ENCODE measurements around the gene STX3. TPM values are rescaled to one million over a fixed set of nuclear protein-coding genes. Genes with fewer than 3 reads are reported as not detected.

Gene STX3
- total and polyA plus RNA-seq, 2 donors (not counting 3 experiments of a cell fraction or from before 2014, with no cell fraction given): 40.3 to 49.7 TPM

DNA sequence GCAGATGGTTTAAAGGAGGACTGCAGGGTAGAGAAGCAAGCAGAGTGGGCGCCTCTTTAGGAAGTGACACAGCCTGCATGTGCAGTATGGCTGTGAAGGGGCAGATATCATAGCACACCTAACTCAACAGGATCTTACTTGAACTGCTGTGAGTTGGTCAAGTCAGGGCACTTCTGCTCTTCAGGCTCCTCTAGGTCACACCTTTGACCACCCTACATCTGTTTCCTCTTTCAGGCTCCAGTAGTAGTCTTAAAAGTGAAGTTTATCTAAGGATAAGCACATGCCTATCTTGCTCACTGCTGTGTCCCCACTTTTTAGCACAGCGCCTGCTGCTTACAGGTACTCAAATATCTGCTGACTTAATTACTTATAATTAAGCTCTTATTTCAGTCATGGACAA, 48.9 kb downstream of the STX3 start:
- TF ChIP-seq POLR2AphosphoS5 (IDR thresholded peaks at IDR 0.05; ENCODE audit: insufficient read depth, low read depth, low read length) (no peak), FOS (IDR thresholded peaks at IDR 0.05; ENCODE audit: borderline replicate concordance, insufficient read depth, low read length) (no peak), MYC (IDR thresholded peaks at IDR 0.05; ENCODE audit: low read depth, low read length) (no peak), EZH2 (IDR thresholded peaks at IDR 0.05; ENCODE audit: borderline replicate concordance, low read depth, low read length, severe bottlenecking) (no peak), JUN (IDR thresholded peaks at IDR 0.05; ENCODE audit: borderline replicate concordance, insufficient read depth, insufficient read length, low read depth) (no peak), POLR2A (IDR thresholded peaks at IDR 0.05; ENCODE audit: low read depth, low read length) (no peak), GATA2 (IDR thresholded peaks at IDR 0.05; ENCODE audit: insufficient read depth, insufficient read length, low read depth, low read length) (no peak)
- TF ChIP-seq, protein P1, sequence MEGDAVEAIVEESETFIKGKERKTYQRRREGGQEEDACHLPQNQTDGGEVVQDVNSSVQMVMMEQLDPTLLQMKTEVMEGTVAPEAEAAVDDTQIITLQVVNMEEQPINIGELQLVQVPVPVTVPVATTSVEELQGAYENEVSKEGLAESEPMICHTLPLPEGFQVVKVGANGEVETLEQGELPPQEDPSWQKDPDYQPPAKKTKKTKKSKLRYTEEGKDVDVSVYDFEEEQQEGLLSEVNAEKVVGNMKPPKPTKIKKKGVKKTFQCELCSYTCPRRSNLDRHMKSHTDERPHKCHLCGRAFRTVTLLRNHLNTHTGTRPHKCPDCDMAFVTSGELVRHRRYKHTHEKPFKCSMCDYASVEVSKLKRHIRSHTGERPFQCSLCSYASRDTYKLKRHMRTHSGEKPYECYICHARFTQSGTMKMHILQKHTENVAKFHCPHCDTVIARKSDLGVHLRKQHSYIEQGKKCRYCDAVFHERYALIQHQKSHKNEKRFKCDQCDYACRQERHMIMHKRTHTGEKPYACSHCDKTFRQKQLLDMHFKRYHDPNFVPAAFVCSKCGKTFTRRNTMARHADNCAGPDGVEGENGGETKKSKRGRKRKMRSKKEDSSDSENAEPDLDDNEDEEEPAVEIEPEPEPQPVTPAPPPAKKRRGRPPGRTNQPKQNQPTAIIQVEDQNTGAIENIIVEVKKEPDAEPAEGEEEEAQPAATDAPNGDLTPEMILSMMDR (IDR thresholded peaks at IDR 0.05; ENCODE audit: extremely low read depth in 1 of 2, insufficient read depth in 1 of 2, low read depth in 1 of 2, low read length in 2 of 2): no peak
- TF ChIP-seq, protein P2, sequence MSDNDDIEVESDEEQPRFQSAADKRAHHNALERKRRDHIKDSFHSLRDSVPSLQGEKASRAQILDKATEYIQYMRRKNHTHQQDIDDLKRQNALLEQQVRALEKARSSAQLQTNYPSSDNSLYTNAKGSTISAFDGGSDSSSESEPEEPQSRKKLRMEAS (IDR thresholded peaks at IDR 0.05; ENCODE audit: insufficient read depth, insufficient read length): no peak
- Histone ChIP-seq H3K27ac (ENCODE audit: insufficient read depth, low read depth, low read length) (no peak overlapping the region), H3K27me3 (ENCODE audit: control insufficient read depth in 2 of 2, insufficient read depth in 2 of 2, low read length in 2 of 2) (no peaks in the 10 kb centered on the region), H3K4me2 (ENCODE audit: insufficient read depth, low read length) (no peak overlapping the region), H3K79me2 (ENCODE audit: control insufficient read depth, insufficient read depth, low read length) (no peaks in the 10 kb centered on the region), H3K9me1 (replicated peaks; ENCODE audit: control insufficient read depth, extremely low read depth, insufficient read depth, low read length) (no peaks in the 10 kb centered on the region), H3K36me3 (ENCODE audit: control insufficient read depth in 2 of 2, extremely low read depth in 1 of 2, insufficient read depth in 2 of 2, low read length in 2 of 2) (peaks cover 17 to 27% of the 10 kb centered on the region in 2 experiments), H2AFZ (ENCODE audit: low read depth, low read length) (no peak overlapping the region), H4K20me1 (replicated peaks; ENCODE audit: control insufficient read depth, extremely low read depth, insufficient read depth, low read length) (no peaks in the 10 kb centered on the region), H3K9ac (replicated peaks; ENCODE audit: extremely low read depth, insufficient read depth, low read length) (no peak overlapping the region), H3K9me3 (replicated peaks; ENCODE audit: control insufficient read depth, insufficient read depth, low read length) (no peaks in the 10 kb centered on the region), H3K4me3 (replicated peaks in 1 of 3; ENCODE audit: insufficient read depth in 1 of 3, low read depth in 1 of 3, low read length in 3 of 3) (no peak overlapping the region), H3K4me1 (ENCODE audit: control insufficient read depth, extremely low read depth, insufficient read depth, low read length) (peaks cover 9% of the 10 kb centered on the region)
- POLR2A ChIA-PET: no interaction called here
- CTCF ChIA-PET: interaction anchor here (0.6 to 1.8 kb wide), 3 partner anchors 49 to 151 kb away, joined by 4 to 5 read pairs (median 5); partner anchors contain the start of gene STX3
- no TSS peak for BruUV-seq (replicated peaks)
- FAIRE-seq (no peak), DNase-seq (ENCODE audit: low read depth, low spot score) (no peak)
- intact Hi-C loops (cut with micrococcal nuclease) (loop anchor here (5.0 kb wide), 1 partner anchor 252 kb away; no protein-coding TSS in a partner anchor), dilution Hi-C loops (cut with MboI; ENCODE audit: extremely low pct_ligation_motif_present, low sequenced_read_pairs) (no loop called here)
